DOHH2 (cell line): Measurements from ENCODE around the gene MAN1C1.

Experiments used
- H3F3A ChIP-seq: fragments of 200-600 bp; sonication (generic), shearing (Covaris generic); 2 replicates; pipeline ENCODE4 v1.6.0; 2016; ENCODE audit warnings: antibody characterized with exemption, mild to moderate bottlenecking; ENCODE audit not compliant: control insufficient read depth, insufficient read depth
- H3K27ac ChIP-seq: fragments of 200-600 bp; sonication (generic); 2 replicates; pipeline ENCODE4 v1.5.1; 2014; ENCODE audit warnings: low read depth, mild to moderate bottlenecking, low read length, moderate library complexity
- H3K27me3 ChIP-seq: fragments of 200-600 bp; sonication (generic); 2 replicates; pipeline ENCODE4 v1.6.1; 2014; ENCODE audit warnings: mild to moderate bottlenecking, low read length, mixed read lengths; ENCODE audit not compliant: control insufficient read depth
- H3K36me3 ChIP-seq: fragments of 200-600 bp; sonication (generic); 2 replicates; pipeline ENCODE4 v1.6.1; 2014; ENCODE audit warnings: mild to moderate bottlenecking, low read length, moderate library complexity, mixed read lengths; ENCODE audit not compliant: control insufficient read depth
- H3K4me1 ChIP-seq: fragments of 200-600 bp; sonication (generic); 2 replicates; pipeline ENCODE4 v1.6.1; 2014; ENCODE audit warnings: mild to moderate bottlenecking, low read length, mixed read lengths; ENCODE audit not compliant: control insufficient read depth
- H3K4me2 ChIP-seq: fragments of 200-600 bp; sonication (generic); 2 replicates; pipeline ENCODE4 v1.6.0; 2014; ENCODE audit warnings: mild to moderate bottlenecking, low read length, moderate library complexity
- H3K4me3 ChIP-seq: fragments of 200-600 bp; sonication (generic); 2 replicates; pipeline ENCODE4 v1.5.1; 2014; ENCODE audit warnings: mild to moderate bottlenecking, low read length, mixed read lengths
- H3K79me2 ChIP-seq: fragments of 200-600 bp; sonication (generic); 2 replicates; pipeline ENCODE4 v1.6.1; 2014; ENCODE audit warnings: mild to moderate bottlenecking, low read length, mixed read lengths; ENCODE audit not compliant: control insufficient read depth
- H3K9me2 ChIP-seq: fragments of 200-600 bp; sonication (generic); replicated peaks from 2 replicates; pipeline ENCODE4 v1.6.1; 2014; ENCODE audit warnings: mild to moderate bottlenecking, low read length, mixed read lengths; ENCODE audit not compliant: control insufficient read depth
- H3K9me3 ChIP-seq: fragments of 200-600 bp; sonication (generic); 2 replicates; pipeline ENCODE4 v1.6.1; 2014; ENCODE audit warnings: antibody characterized with exemption, low read length, mixed read lengths; ENCODE audit not compliant: control insufficient read depth, insufficient read depth
- H4K20me1 ChIP-seq: fragments of 200-600 bp; sonication (generic); 2 replicates; pipeline ENCODE4 v1.6.0; 2014; ENCODE audit warnings: low read depth, mild to moderate bottlenecking, antibody characterized with exemption, low read length, moderate library complexity; ENCODE audit not compliant: control insufficient read depth, insufficient read depth
- CTCF ChIP-seq: fragments of 200-600 bp; sonication (generic); IDR thresholded peaks from one replicate; pipeline ENCODE4 v1.5.1; 2014; ENCODE audit warnings: antibody characterized with exemption, mild to moderate bottlenecking, low read depth, low read length; ENCODE audit not compliant: poor library complexity, severe bottlenecking
- EZH2phosphoT487 ChIP-seq: fragments of 200-600 bp; sonication (generic); IDR thresholded peaks from 2 replicates; pipeline ENCODE4 v1.6.1; 2017; ENCODE audit warnings: borderline replicate concordance, mild to moderate bottlenecking, antibody characterized with exemption, low read length, moderate library complexity, mixed read lengths

MAN1C1 gene

DNA sequence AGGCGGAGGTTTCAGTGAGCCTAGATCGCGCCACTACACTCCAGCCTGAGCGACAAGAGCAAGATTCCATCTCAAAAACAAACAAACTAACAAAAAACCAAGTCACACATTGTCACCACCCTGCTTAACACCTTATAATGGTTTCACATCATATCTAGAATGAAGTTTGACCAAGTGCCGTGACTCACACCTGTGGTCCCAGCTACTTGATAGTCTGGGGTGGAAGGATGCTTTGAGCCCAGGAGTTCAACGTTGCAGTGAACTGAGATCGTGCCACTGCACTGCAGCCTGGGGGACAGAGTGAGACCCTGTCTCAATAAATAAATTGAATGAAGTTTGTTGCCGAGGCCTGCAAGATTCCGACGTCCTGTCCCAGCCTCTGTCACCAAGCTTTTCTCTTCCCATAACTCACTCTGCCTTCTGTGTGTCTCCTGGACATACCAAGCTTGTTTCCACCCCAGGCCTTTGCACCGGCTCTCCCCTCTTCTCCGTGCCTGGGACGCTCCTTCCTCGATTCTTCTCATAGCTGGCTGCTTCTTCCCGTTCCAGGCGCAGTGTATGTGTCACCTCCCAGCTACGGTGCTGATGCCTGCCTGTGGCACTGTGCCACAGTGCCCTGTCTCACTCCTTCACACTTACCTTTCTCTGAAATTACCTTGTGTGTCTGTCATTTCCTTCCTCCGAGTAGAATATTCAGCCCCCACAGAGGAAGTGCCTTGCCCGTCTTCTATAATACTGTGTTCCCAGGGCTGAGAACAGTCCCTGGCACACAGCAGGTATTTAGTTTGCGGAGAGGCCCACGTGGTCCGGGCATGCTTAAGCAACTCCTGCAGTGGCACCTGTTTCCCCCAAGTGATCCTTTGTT is 179.6 kb downstream of the MAN1C1 start:
- Histone ChIP-seq H3K9me2 (no peaks in the 10 kb centered on the region), H3K79me2 (no peaks in the 10 kb centered on the region), H3K27me3 (peaks cover 13% of the 10 kb centered on the region), H3K4me2 (peak overlapping the region; percentile 42; the same call in 1 of the 2 replicates), H3K4me3 (no peak overlapping the region), H3K36me3 (no peaks in the 10 kb centered on the region), H3F3A (no peaks in the 10 kb centered on the region), H3K9me3 (no peaks in the 10 kb centered on the region), H3K27ac (no peak overlapping the region), H3K4me1 (peaks cover 27% of the 10 kb centered on the region), H4K20me1 (no peaks in the 10 kb centered on the region)
- TF ChIP-seq EZH2phosphoT487 (no peak), CTCF (no peak)

- no peak overlapping the region for H3K27ac ChIP-seq
- no peaks in the 10 kb centered on the region for H3K36me3 ChIP-seq
- H4K20me1 ChIP-seq = no peaks in the 10 kb centered on the region
- peak overlapping the region; percentile 42 for H3K4me2 ChIP-seq
- H3K9me3 ChIP-seq = no peaks in the 10 kb centered on the region
- no peaks in the 10 kb centered on the region for H3K9me2 ChIP-seq
- H3K79me2 ChIP-seq = no peaks in the 10 kb centered on the region
- 0 out of 2 replicates have a peak overlapping the region, but pooled peaks have one; percentile 32 for H3K4me3 ChIP-seq
- H3K27me3 ChIP-seq = peaks cover 10% of the 10 kb centered on the region
- TF ChIP-seq CTCF = peak; percentile 73
- no peak for TF ChIP-seq EZH2phosphoT487
- H3F3A ChIP-seq = no peaks in the 10 kb centered on the region
- peaks cover 27% of the 10 kb centered on the region for H3K4me1 ChIP-seq
Measured at GRCh38 chr1:25796811-25797458, 180.3 kb downstream of the MAN1C1 start.

DNA sequence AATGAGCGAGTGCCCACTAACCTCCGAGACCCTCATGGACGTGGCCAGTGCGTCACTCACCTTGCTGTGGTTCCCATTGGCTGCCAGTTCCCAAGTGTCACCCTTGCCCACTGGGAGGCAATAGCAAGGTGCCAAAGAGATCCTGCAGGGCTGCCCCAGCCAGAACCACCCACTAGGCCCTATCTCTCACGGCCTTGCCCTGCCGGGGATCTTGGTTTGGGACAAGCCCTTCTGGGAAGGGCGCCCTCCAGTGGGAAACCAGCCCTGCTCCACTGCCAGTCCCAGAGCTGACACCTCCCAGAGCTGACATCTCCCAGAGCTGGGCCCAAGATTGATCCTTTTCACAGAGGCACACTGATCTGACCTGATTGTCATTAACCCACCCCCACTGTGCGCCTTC is 181.3 kb downstream of the MAN1C1 start:
- H3K4me2 ChIP-seq = no peak overlapping the region
- TF ChIP-seq CTCF (peak; percentile 85), EZH2phosphoT487 (no peak)
- peaks cover 4% of the 10 kb centered on the region; the same call in 1 of the 2 replicates for H3F3A ChIP-seq
- H3K4me1 ChIP-seq = peaks cover 37% of the 10 kb centered on the region
- H3K4me3 ChIP-seq = no peak overlapping the region
- no peaks in the 10 kb centered on the region for H3K9me2 ChIP-seq
- H3K36me3 ChIP-seq = no peaks in the 10 kb centered on the region
- H3K27ac ChIP-seq = no peak overlapping the region
- H3K9me3 ChIP-seq = no peaks in the 10 kb centered on the region
- 0 out of 2 replicates have a peak, but pooled peaks cover 3% of the 10 kb centered on the region for H4K20me1 ChIP-seq
- peaks cover 8% of the 10 kb centered on the region for H3K27me3 ChIP-seq
- H3K79me2 ChIP-seq = no peaks in the 10 kb centered on the region
